Muscle of back (tissue), 13 donors: ENCODE measurements around the gene FUT7. TPM values are rescaled to one million over a fixed set of nuclear protein-coding genes. Genes with fewer than 3 reads are reported as not detected.

Source experiments
- DNase-seq, 3 donors: peaks; one replicate each; pipeline versions ENCODE4 v3.0.0 to v3.0.0-alpha.2; 2013
- long read RNA-seq, 9 donors: transcript quantifications; one replicate each; lab custom pipeline, GENCODE V29; 2026
- polyA plus RNA-seq, 10 donors: library from polyadenylated mRNA; unstranded; fragments of 120-200 nt; gene quantifications; one replicate each; pipeline ENCODE4 v1.2.1, GENCODE V29; 2013; ENCODE audit not compliant: insufficient read length in 10 of 10

Gene FUT7
- under 1 TPM in 4 of 10 donors, not detected in 6; 0.10 to 0.48 (median 0.12) TPM for polyA plus RNA-seq
- long read RNA-seq, donor 1: 0 reads
- long read RNA-seq, donor 2: 0 reads
- long read RNA-seq, donor 3: 0 reads
- long read RNA-seq, donor 4: 0 reads
- long read RNA-seq, donor 5: 0 reads
- long read RNA-seq, donor 6: 0 reads
- long read RNA-seq, donor 7: 0 reads
- long read RNA-seq, donor 8: 0 reads
- long read RNA-seq, donor 9: 0 reads

GRCh38 chr9:137031904-137032640, at the start of gene FUT7:
Gene FUT7, minus strand, starts transcription at chr9:137032088. Its CDS starts 97 bp downstream, at chr9:137031991.
- no peak for DNase-seq

- no peak for DNase-seq
Observed at GRCh38 chr9:137080260-137081122, 48.6 kb upstream of the FUT7 start.

- DNase-seq: no peak
Observed at GRCh38 chr9:137079401-137079787, 47.5 kb upstream of the FUT7 start.

- DNase-seq: no peak
Observed at GRCh38 chr9:137078701-137079400, 47.0 kb upstream of the FUT7 start.

GRCh38 chr9:137077758-137078693, 46.1 kb upstream of the FUT7 start:
- DNase-seq: peak in 1 of 3 donors; percentile 40

- DNase-seq: peak in 1 of 3 donors; percentile 65
Observed at GRCh38 chr9:137077010-137077747, 45.3 kb upstream of the FUT7 start, which contains the start of gene UAP1L1. Gene UAP1L1, plus strand, starts transcription at chr9:137077517. Its CDS starts 16 bp downstream, at chr9:137077533.

- no peak for DNase-seq
Observed at GRCh38 chr9:137076636-137077009, 44.7 kb upstream of the FUT7 start.

- DNase-seq: no peak
Observed at GRCh38 chr9:137075275-137075775, 43.4 kb upstream of the FUT7 start.

- no peak for DNase-seq
Observed at GRCh38 chr9:137074657-137075274, 42.9 kb upstream of the FUT7 start.

GRCh38 chr9:137073992-137074399, 42.1 kb upstream of the FUT7 start:
- no peak for DNase-seq

- DNase-seq: no peak
Observed at GRCh38 chr9:137071282-137071681, 39.4 kb upstream of the FUT7 start.

- no peak for DNase-seq
Observed at GRCh38 chr9:137070906-137071275, 39.0 kb upstream of the FUT7 start.

GRCh38 chr9:137070201-137070905, 38.5 kb upstream of the FUT7 start, which contains the start of gene SAPCD2:
Gene SAPCD2, minus strand, starts transcription at chr9:137070557. Its CDS starts 97 bp downstream, at chr9:137070460.
- DNase-seq: peak; percentile 81 to 94 (median 87)

- DNase-seq: no peak
Observed at GRCh38 chr9:137069508-137070091, 37.7 kb upstream of the FUT7 start.

- DNase-seq: no peak
Observed at GRCh38 chr9:137068539-137069507, 36.9 kb upstream of the FUT7 start.

GRCh38 chr9:137067860-137068538, 36.1 kb upstream of the FUT7 start:
- peak; percentile 64 to 87 (median 76) for DNase-seq
